ENCODE data around the gene CUBN.

- TF ChIP-seq CTCF (IDR thresholded peaks at IDR 0.05; ENCODE audit: insufficient read depth, low read length) (no peak), GABPA (IDR thresholded peaks at IDR 0.05; ENCODE audit: low read depth) (no peak), REST (IDR thresholded peaks at IDR 0.05; ENCODE audit: insufficient replicate concordance, low read depth) (no peak), POLR2AphosphoS5 (IDR thresholded peaks at IDR 0.05; ENCODE audit: low read depth) (no peak)
These were observed 60.7 kb downstream of the CUBN start for GRCh38 chr10:17068953-17069352.
